ENCODE measurements around the gene RNPEPL1. TPM values are rescaled to one million over a fixed set of nuclear protein-coding genes. Genes with fewer than 3 reads are reported as not detected.

RNPEPL1 gene
- total and polyA plus RNA-seq, 2 experiments from 2014 or later = 46.3 to 57.2 TPM

DNA sequence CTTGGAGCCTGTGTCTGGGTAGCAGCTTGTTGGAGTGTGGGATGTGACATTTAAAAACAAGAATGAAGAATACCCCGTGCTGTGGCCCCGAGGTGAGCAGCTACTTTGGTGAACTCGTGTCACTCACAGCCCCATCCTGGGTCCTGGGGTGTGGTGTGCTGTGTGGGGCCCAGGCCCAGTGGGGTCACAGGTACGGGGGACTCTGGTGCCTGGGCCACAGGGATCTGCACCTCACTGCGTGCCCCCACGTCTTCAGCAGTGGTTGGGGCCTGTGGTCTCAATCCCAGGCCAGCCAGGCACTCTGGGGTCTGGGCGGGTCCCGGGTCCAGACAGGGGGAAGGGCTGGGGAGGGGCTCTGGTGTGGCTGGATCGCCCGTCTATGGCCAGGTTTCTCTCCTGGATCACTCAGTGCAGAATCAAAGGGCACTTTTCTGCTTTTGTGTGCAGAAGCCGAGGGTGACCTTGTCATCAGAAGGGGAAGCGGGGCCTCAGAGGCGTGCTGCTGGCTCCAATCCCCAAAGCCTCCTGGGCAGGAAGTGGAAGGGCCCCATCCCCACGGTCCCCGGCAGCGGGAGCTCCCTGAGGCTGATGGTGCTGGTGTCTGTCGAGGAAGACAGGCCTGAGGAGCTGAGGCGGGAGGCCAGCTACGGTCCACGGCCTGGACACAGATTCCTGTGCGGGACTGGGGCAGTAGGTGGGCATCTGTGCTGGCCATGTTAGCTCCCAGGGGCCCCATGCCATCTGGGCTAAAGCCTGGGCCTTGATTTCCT, 58.4 kb downstream of the RNPEPL1 start:
- TF ChIP-seq EZH2 (IDR thresholded peaks at IDR 0.05; ENCODE audit: borderline replicate concordance) (no peak), EZH2phosphoT487 (IDR thresholded peaks at IDR 0.05; ENCODE audit: low read depth, severe bottlenecking, unreplicated experiment) (no peak)
- TF ChIP-seq, protein P1, sequence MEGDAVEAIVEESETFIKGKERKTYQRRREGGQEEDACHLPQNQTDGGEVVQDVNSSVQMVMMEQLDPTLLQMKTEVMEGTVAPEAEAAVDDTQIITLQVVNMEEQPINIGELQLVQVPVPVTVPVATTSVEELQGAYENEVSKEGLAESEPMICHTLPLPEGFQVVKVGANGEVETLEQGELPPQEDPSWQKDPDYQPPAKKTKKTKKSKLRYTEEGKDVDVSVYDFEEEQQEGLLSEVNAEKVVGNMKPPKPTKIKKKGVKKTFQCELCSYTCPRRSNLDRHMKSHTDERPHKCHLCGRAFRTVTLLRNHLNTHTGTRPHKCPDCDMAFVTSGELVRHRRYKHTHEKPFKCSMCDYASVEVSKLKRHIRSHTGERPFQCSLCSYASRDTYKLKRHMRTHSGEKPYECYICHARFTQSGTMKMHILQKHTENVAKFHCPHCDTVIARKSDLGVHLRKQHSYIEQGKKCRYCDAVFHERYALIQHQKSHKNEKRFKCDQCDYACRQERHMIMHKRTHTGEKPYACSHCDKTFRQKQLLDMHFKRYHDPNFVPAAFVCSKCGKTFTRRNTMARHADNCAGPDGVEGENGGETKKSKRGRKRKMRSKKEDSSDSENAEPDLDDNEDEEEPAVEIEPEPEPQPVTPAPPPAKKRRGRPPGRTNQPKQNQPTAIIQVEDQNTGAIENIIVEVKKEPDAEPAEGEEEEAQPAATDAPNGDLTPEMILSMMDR (IDR thresholded peaks at IDR 0.05; ENCODE audit: poor library complexity) = no peak
- Histone ChIP-seq H3K9me3 (ENCODE audit: low read depth) (no peaks in the 10 kb centered on the region), H4K20me1 (ENCODE audit: insufficient read depth, poor library complexity, severe bottlenecking) (no peaks in the 10 kb centered on the region), H2AFZ (no peak overlapping the region), H3K9me2 (replicated peaks; ENCODE audit: insufficient read depth) (no peaks in the 10 kb centered on the region), H3K4me3 (no peak overlapping the region), H3K4me2 (no peak overlapping the region), H3K36me3 (replicated peaks; ENCODE audit: insufficient read depth, low read depth) (no peaks in the 10 kb centered on the region), H3K4me1 (ENCODE audit: insufficient read depth) (peaks cover 4% of the 10 kb centered on the region), H3K79me2 (no peaks in the 10 kb centered on the region), H3K27ac (peak overlapping the region; percentile 43), H3K27me3 (no peaks in the 10 kb centered on the region)
- DNase-seq (ENCODE audit: low spot score) = peak; percentile 53
- whole genome bisulfite sequencing (ENCODE audit: low lambda C conversion rate, missing lambda C conversion rate) = 61% methylated on average over 20 of the region's 21 CpGs

DNA sequence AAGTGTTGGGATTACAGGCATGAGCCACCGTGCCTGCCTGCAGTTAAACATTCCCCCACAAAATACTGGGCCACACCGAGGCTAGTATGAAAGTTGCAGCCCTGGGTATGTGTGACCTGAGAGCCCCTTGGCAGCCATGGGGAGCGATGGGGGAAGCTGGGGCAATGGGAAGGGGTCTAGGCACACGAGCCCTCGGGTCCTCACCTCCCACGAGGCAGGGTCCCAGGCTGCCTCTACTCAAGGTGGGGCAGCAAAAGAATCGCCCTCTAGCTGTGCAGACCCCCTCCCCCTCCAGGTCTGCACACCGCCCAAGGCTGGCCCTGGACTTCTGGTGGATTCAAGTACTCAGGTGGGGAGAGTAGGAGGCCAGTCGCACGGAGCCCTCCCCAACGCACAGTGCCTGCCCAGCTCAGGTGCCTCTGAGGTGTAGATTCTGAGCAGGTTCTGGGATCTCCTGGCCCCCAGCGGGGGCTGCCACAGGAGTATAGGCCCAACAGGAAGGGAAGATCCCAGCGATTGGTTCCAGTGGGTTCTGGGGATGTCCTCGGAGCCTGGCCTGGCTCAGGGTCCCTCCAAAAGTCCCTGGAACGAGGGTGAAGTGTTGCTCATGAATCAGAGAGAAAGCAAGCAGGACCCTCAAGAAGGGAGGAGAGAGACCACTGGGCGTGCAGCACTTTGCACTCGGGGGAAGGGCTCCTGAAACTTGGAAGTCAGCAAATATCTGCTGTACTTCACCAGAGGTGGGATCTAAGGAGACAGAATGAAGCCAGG, 59.6 kb downstream of the RNPEPL1 start:
- no peak for DNase-seq (ENCODE audit: low spot score)
- Histone ChIP-seq H3K27me3 (no peaks in the 10 kb centered on the region), H3K36me3 (replicated peaks; ENCODE audit: insufficient read depth, low read depth) (no peaks in the 10 kb centered on the region), H2AFZ (no peak overlapping the region), H4K20me1 (ENCODE audit: insufficient read depth, poor library complexity, severe bottlenecking) (no peaks in the 10 kb centered on the region), H3K27ac (no peak overlapping the region), H3K4me3 (no peak overlapping the region), H3K9me2 (replicated peaks; ENCODE audit: insufficient read depth) (no peaks in the 10 kb centered on the region), H3K4me2 (no peak overlapping the region), H3K4me1 (ENCODE audit: insufficient read depth) (peaks cover 4% of the 10 kb centered on the region), H3K9me3 (ENCODE audit: low read depth) (no peaks in the 10 kb centered on the region), H3K79me2 (no peaks in the 10 kb centered on the region)
- TF ChIP-seq EZH2 (IDR thresholded peaks at IDR 0.05; ENCODE audit: borderline replicate concordance) (no peak), EZH2phosphoT487 (IDR thresholded peaks at IDR 0.05; ENCODE audit: low read depth, severe bottlenecking, unreplicated experiment) (no peak)
- TF ChIP-seq, protein P1 (IDR thresholded peaks at IDR 0.05; ENCODE audit: poor library complexity) = no peak
- 92% methylated on average over 15 of the region's 17 CpGs for WGBS (ENCODE audit: low lambda C conversion rate, missing lambda C conversion rate)

DNA sequence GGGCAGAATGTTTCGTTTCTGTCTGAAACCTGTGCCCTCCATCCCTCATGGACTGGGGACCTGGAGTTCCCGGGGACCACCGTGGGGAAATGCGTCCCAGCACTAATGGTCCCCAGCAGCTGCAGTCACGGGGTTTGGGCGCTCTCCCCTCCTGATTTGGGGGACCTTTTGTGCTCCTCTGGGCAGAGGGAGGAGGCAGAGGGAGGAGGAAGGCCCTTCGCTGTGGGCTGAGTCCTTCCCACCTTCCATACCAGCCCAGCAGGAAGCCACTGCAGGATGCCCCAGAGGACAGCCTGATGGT, 60.2 kb downstream of the RNPEPL1 start:
- Histone ChIP-seq H3K9me2 (replicated peaks; ENCODE audit: insufficient read depth) (no peaks in the 10 kb centered on the region), H3K27me3 (no peaks in the 10 kb centered on the region), H3K36me3 (replicated peaks; ENCODE audit: insufficient read depth, low read depth) (no peaks in the 10 kb centered on the region), H4K20me1 (ENCODE audit: insufficient read depth, poor library complexity, severe bottlenecking) (no peaks in the 10 kb centered on the region), H3K79me2 (no peaks in the 10 kb centered on the region), H3K4me2 (no peak overlapping the region), H3K9me3 (ENCODE audit: low read depth) (no peaks in the 10 kb centered on the region), H3K4me1 (ENCODE audit: insufficient read depth) (peaks cover 4% of the 10 kb centered on the region), H3K4me3 (no peak overlapping the region), H3K27ac (no peak overlapping the region), H2AFZ (no peak overlapping the region)
- DNase-seq (ENCODE audit: low spot score) = no peak
- WGBS (ENCODE audit: low lambda C conversion rate, missing lambda C conversion rate) = 86% methylated on average over 7 of the region's 7 CpGs
- TF ChIP-seq EZH2phosphoT487 (IDR thresholded peaks at IDR 0.05; ENCODE audit: low read depth, severe bottlenecking, unreplicated experiment) (no peak), EZH2 (IDR thresholded peaks at IDR 0.05; ENCODE audit: borderline replicate concordance) (no peak)
- TF ChIP-seq, protein P1 (IDR thresholded peaks at IDR 0.05; ENCODE audit: poor library complexity) = no peak

All from hepatocyte (in vitro differentiated cells).